HG02678 (cell line): ENCODE measurements around the gene UGT1A8.

Source experiments
- ATAC-seq: cut with Tn5 transposase; IDR thresholded peaks from one replicate; pipeline ENCODE4 v1.9.1; 2021; ENCODE audit warnings: mild to moderate bottlenecking, moderate library complexity; ENCODE audit not compliant: unreplicated experiment

The UGT1A8 gene

GRCh38 chr2:233794128-233794658, 176.8 kb downstream of the UGT1A8 start:
- no peak for ATAC-seq

GRCh38 chr2:233795735-233796171, 178.3 kb downstream of the UGT1A8 start:
- no peak for ATAC-seq

- no peak for ATAC-seq
These were observed 178.8 kb downstream of the UGT1A8 start for GRCh38 chr2:233796254-233796653.

- ATAC-seq, result no peak
These were observed 181.1 kb downstream of the UGT1A8 start for GRCh38 chr2:233798335-233799086.

- ATAC-seq, result no peak
These were observed 181.7 kb downstream of the UGT1A8 start for GRCh38 chr2:233799087-233799665.

GRCh38 chr2:233799716-233800115, 182.3 kb downstream of the UGT1A8 start:
- no peak for ATAC-seq

GRCh38 chr2:233800208-233800607, 182.8 kb downstream of the UGT1A8 start:
- ATAC-seq, result no peak

- ATAC-seq, result no peak
These were observed 184.1 kb downstream of the UGT1A8 start for GRCh38 chr2:233801357-233802131.

- ATAC-seq, result no peak
These were observed 184.8 kb downstream of the UGT1A8 start for GRCh38 chr2:233802132-233802815.

GRCh38 chr2:233803292-233803911, 186.0 kb downstream of the UGT1A8 start:
- no peak for ATAC-seq

GRCh38 chr2:233803994-233804393, 186.6 kb downstream of the UGT1A8 start:
- no peak for ATAC-seq

GRCh38 chr2:233807215-233807865, 189.9 kb downstream of the UGT1A8 start:
- ATAC-seq, result no peak

- ATAC-seq, result no peak
These were observed 190.8 kb downstream of the UGT1A8 start for GRCh38 chr2:233807966-233808935.

- no peak for ATAC-seq
These were observed 193.0 kb downstream of the UGT1A8 start for GRCh38 chr2:233810385-233810784.

- ATAC-seq, result no peak
These were observed 193.7 kb downstream of the UGT1A8 start for GRCh38 chr2:233811087-233811486.

GRCh38 chr2:233811732-233812131, 194.3 kb downstream of the UGT1A8 start:
- ATAC-seq, result no peak

GRCh38 chr2:233813236-233814055, 196.0 kb downstream of the UGT1A8 start:
- ATAC-seq, result no peak
